ENCODE results near the gene RNU4-1. TPM values are rescaled to one million over a fixed set of nuclear protein-coding genes. Genes with fewer than 3 reads are reported as not detected.
"Not testable (repeated sequence)": the region's sequence is repeated elsewhere in the genome, so short reads cannot be mapped to it uniquely, and the experiment has no call there.

Gene RNU4-1
- polyA plus RNA-seq (ENCODE audit: insufficient read length in 4 of 4) = not detected

GRCh38 chr12:120292661-120293531 is at the start of gene RNU4-1:
RNU4-1 (minus strand) TSS chr12:120293237.
- DNase-seq (ENCODE audit: low read depth in 4 of 4, low spot score in 3 of 4) = peak; percentile 68 to 80 (median 79)

DNA sequence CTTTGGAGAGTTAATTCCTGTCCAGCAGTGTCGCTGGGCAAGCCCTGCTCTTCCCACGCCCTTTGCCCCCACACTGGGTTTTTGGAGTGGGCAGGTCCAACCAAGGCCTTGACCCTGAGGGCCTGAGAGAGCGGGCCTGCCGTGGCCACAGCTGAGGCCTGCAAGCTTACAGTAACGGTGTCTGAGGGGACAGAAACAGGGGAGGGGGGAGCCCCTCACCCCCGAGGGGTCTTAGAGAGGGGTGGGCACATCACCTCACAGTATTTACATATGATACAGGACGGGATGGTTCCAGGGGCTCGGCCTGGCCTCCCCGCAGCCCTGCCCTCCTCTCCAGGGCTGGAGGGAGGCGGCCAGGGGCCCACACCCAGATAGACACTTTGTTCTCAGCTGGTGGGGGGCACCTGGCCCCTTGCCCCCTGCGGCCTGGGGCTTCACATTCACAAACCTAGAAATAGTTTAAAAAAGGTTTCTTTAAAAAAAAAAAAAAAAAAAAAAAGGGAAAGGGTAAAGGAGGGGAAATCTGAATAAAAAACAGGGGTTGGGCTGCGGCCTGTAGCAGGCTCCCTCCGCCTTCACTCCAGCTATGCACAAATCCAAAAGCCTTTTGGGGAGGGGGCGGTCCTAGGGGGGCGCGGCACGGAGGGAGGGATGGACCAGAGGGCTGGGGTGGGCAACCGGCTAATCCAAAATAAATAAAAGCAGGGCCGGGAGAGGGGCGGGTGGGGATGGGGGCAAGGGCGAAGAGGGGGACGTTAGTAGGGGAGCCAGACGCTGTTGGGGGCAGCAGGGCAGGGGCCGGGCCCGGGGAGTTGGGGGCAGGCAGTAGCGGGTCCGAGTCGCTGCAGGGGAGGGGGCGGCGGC is 49.4 kb upstream of the RNU4-1 start:
- DNase-seq (ENCODE audit: low read depth in 4 of 4, low spot score in 3 of 4) = no peak

DNA sequence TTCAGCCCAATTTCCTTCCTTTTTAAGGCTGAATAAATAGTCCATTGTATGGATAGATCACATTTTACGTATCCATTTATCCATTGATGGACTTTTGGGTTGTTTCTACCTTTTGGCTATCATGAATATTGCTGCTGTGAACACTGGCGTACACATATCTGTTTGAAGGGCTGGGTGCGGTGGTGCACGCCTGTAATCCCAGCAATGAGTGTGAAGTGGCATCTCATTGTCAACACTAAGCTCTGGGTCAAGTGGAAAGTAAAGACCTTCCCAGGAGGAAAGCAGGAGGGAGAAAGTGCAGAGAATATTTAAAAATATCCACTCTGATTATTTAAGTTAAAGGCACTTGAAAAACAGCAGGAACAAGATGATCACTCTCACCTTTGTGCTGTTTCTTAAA is 46.2 kb upstream of the RNU4-1 start:
- no peak for DNase-seq (ENCODE audit: low read depth in 4 of 4, low spot score in 3 of 4)

GRCh38 chr12:120337730-120338129 is 44.7 kb upstream of the RNU4-1 start:
- no peak for DNase-seq (ENCODE audit: low read depth in 4 of 4, low spot score in 3 of 4)

DNA sequence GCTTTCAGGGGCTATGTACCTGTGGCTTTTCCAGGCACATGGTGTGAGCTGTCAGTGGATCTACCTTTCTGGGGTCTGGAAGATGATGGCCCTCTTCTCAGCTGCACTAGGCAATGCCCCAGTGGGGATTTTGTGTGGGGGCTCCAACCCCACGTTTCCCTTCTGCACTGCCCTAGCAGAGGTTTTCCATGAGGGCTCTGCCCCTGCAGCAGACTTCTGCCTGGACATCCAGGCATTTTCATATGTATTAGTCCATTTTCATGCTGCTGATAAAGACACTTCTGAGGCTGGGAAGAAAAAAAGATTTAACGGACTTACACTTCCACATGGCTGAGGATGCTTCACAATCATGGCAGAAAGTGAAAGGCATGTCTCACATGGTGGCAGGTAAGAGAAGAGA is 43.4 kb upstream of the RNU4-1 start:
- not testable (repeated sequence) for DNase-seq (ENCODE audit: low read depth in 4 of 4, low spot score in 3 of 4)

GRCh38 chr12:120335447-120335846 is 42.4 kb upstream of the RNU4-1 start:
- DNase-seq (ENCODE audit: low read depth in 4 of 4, low spot score in 3 of 4) = peak in 1 of 4 donors; percentile 12

DNA sequence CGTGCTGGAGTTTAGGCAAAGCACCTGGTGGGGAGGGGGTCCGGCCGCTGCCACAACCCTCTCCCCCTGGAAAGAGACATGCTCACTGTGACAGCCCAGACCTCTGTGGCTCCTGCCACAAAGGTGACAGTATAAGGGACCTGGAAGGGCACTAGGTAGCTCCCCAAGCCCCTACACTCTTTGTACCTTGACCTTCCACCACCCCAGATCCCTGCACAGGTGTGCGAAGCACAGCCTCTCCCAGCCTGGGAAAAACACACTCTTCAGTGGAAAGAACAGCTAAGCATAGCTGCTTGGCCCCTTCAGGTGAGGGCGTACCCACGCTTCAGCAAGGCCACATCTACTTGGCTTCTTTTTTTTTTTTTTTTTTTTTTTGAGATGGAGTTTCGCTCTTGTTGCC is 39.5 kb upstream of the RNU4-1 start:
- no peak for DNase-seq (ENCODE audit: low read depth in 4 of 4, low spot score in 3 of 4)

GRCh38 chr12:120332041-120332440 is 39.0 kb upstream of the RNU4-1 start:
- no peak for DNase-seq (ENCODE audit: low read depth in 4 of 4, low spot score in 3 of 4)

GRCh38 chr12:120331390-120331789 is 38.4 kb upstream of the RNU4-1 start:
- no peak for DNase-seq (ENCODE audit: low read depth in 4 of 4, low spot score in 3 of 4)

DNA sequence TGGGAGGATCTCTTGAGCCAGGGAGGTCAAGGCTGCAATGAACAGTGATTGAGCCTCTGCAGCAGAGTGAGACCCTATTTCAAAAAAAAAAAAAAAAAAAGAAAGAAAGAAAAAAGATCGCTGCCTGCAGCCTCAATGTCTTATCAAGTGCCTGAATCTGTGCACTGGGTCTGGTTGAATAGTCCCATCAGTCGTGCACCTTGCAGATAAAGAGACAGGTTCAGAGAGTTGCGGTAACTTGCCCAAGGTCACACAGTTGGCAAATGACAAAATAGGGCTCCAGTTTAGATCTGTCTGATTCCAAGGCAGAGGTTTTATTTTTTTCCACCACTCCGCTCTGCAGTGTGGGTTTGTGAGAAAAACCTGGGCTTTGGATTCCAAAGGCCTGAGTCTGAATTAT is 35.2 kb upstream of the RNU4-1 start:
- no peak for DNase-seq (ENCODE audit: low read depth in 4 of 4, low spot score in 3 of 4)

DNA sequence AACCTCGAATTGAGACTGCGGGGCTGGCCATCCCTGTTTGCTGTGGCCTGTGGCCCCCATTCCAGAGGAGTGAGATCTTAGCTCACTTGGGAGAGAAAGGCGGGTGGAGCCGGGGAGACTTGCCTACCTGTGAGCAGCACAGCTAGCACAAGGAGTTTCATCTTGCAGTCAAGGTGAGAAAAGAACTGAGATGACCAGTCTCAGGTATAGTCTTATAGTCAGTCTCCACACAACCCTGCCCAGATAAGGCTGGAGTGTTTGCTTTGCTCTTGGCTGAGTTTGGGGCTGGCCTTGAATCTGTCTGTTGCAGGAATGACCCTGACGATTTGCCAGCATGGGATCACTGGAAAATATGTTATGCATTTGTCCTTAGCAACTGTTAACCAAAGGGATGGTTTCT is 34.6 kb upstream of the RNU4-1 start, which contains the start of gene PLA2G1B:
Gene PLA2G1B, minus strand, starts transcription at position 187 of the 400 bp plus-strand sequence. Its CDS starts 26 bp downstream, at position 161.
- no peak for DNase-seq (ENCODE audit: low read depth in 4 of 4, low spot score in 3 of 4)

- no peak for DNase-seq (ENCODE audit: low read depth in 4 of 4, low spot score in 3 of 4)
Measured at GRCh38 chr12:120324841-120325417, 31.9 kb upstream of the RNU4-1 start.

GRCh38 chr12:120323772-120324171 is 30.7 kb upstream of the RNU4-1 start:
- DNase-seq (ENCODE audit: low read depth in 4 of 4, low spot score in 3 of 4) = no peak

DNA sequence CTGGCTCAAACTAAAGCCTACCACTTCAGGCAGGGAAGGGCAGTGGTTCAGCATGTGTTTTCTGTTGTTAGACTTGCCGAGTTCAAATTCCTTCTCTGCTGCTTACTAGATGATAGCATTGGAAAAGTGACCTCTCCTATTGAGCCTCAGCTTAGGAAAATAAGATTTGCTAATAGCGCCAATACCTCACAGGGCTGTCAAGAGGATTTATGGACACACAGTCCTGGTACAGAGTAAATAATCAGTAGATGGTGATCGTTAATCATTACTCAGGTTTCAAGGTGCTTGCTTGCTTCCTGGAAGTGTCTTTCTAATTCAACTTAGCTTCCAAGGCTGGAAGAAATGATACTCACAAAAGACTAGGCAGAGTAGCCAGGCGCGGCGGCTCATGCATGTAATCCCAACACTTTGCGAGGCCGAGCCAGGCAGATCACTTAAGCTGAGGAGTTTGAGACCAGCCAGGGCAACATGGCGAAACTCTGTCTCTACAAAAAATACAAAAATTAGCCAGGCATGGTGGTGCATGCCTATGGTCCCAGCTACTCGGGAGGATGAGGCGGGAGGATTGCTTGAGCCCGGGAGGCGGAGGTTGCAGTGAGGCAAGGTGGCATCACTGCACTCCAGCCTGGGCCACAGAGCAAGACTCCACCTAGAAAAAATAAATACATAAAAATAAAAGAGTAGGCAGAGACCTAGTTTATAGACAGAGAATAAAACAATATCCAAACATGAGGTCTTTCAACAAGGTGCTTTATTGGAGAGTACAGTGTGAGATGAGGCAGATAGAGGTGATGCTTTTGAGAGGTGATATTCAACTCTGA is 28.6 kb upstream of the RNU4-1 start:
- peak in 2 of 4 donors; percentile 15 to 48 for DNase-seq (ENCODE audit: low read depth in 4 of 4, low spot score in 3 of 4)

DNA sequence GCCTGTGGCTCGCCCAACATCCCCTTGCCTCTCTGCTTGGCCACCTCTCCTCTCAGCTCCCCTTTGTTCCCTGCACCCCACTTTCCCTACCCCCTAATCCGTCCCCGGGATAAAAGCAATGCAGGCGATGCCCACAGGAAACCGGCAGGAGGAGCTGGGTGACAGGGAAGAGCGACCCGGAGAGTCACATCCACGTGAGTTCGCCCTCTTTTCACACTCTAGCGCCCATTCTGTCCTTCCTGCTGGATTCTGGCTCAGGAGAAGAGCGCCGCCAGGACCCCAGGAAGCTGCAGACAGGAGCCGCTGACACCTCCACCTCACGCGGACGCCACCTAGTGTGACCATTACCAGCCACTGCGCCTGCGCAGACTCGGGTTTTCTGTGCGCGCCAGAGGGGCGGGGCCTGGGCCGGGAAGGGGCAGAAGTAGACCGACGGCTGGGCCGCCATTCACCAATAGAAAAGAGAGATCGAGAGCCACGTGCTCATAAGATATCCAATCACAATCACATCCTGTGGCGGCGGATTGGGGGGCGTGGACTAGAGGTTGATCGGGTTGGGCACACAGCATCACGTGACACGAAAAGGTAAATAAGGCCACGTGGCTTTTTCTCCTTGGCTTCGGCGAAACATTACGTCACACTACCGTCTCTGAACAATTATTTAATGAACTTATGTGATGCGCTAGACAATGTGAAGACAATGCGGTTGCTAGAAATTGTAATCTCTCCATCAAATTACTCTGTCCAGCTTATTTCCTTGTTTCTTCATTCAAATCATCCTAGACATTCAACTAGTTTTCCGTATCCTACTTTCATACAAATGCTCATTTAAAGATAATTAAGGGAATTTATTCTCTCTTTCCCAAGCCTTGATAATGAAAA is 24.4 kb upstream of the RNU4-1 start:
- peak; percentile 97 to 98 (median 98) for DNase-seq (ENCODE audit: low read depth in 4 of 4, low spot score in 3 of 4)

DNA sequence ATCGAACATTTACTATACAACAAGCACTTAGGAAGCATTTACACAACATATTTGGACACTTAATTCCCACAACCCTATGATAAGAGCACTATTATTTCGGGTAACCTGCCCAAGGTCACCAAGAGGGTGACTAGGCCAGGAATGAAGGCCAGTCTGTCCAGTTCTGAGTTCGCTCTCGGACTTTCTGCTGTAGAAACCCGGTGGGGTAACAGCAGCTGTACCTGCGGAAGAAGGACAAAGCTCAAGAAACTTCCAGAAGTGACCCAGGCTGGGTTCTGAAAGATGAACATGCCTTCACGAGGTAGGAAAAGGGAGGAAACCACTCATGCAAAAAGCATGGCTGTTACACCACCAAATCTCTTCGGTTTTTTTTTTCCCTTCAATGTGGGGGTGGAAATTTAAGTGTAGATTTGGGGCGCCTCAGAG is 23.8 kb upstream of the RNU4-1 start:
- DNase-seq (ENCODE audit: low read depth in 4 of 4, low spot score in 3 of 4) = peak in 2 of 4 donors; percentile 6 to 16

DNA sequence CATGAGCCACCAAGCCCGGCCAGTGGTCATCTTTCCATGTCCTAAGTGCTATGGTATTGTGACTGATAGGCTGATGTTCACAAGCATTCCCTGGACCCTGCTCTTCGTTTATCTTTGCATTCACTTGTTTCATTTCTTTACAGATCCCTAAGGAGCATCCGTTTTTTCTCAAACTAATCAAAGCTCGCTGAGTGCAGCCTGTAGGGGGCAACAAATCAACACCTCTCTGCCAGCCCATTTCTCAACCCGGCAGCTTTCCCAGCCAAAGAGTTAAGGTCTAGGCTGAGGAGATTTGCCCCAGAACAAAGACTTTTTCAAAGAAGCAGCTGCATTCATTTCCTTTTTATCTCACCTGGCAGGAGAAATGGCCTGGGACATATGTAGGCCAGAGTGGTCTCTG is 21.2 kb upstream of the RNU4-1 start:
- DNase-seq (ENCODE audit: low read depth in 4 of 4, low spot score in 3 of 4) = no peak

- peak; percentile 90 to 93 (median 92) for DNase-seq (ENCODE audit: low read depth in 4 of 4, low spot score in 3 of 4)
Measured at GRCh38 chr12:120301962-120302815, 9.2 kb upstream of the RNU4-1 start, which contains the start of gene SIRT4. SIRT4 (plus strand) TSS chr12:120302321; CDS start chr12:120303562, 1,241 bp downstream.
